K562 (cell line): ENCODE measurements around the gene MEF2D. TPM values are rescaled to one million over a fixed set of nuclear protein-coding genes. Genes with fewer than 3 reads are reported as not detected.

Experiments used
- ATAC-seq: fragments of 200-7000 bp; cut with Tn5 transposase; 3 replicates; pipeline ENCODE4 v1.9.1; 2020; ENCODE audit warnings: moderate library complexity
- BruUV-seq: library from RNA; stranded (reverse); fragments of 400-500 nt; replicated peaks from 2 replicates; lab custom pipeline; 2021; lab: Mats Ljungman, UMichigan
- CTCF ChIA-PET: fragments of 300-600 bp; formaldehyde crosslinking; extraction: SDS; loops from one replicate; lab custom pipeline; 2021; ENCODE audit warnings: low intra/inter-chr PET ratio; lab: Yijun Ruan, JAX
- POLR2A ChIA-PET: fragments of 300-600, 350-650 bp; sonication (Branson Sonifier 250); formaldehyde crosslinking; extraction: SDS; loops from one replicate; lab custom pipeline; 2021; ENCODE audit warnings: antibody characterized with exemption, inconsistent platforms; lab: Yijun Ruan, JAX
- DNase-seq, 4 experiments: peaks; one replicate each; pipeline versions ENCODE4 v3.0.0 to v3.0.0-alpha.2; 2011 to 2018; ENCODE audit warnings: low spot score in 3 of 4, mixed read lengths in 3 of 4; ENCODE audit errors: extremely low read depth in 1 of 4
- FAIRE-seq: peaks from 2 replicates; lab custom pipeline; 2011; peaks lifted over from hg19 to GRCh38; lab: Jason Lieb, UNC
- H2AFZ ChIP-seq: 2 replicates; pipeline ENCODE4 v1.6.0; 2011; ENCODE audit warnings: low read depth, low read length, control low read depth, inconsistent platforms
- H3K27ac ChIP-seq: fragments of 200-600 bp; 3 replicates; pipeline ENCODE4 v1.8.0; 2011; ENCODE audit warnings: low read depth, mild to moderate bottlenecking, control low read depth, inconsistent platforms, low read length, moderate library complexity, mixed read lengths; ENCODE audit errors: extremely low read depth
- H3K27me3 ChIP-seq, 2 experiments: fragments of 300-600 bp in 1 of 2; 2 replicates in 1 of 2; 3 replicates in 1 of 2; pipeline versions ENCODE4 v1.6.0 to v1.8.0; 2011; ENCODE audit warnings: inconsistent platforms in 2 of 2, low read length in 2 of 2, mild to moderate bottlenecking in 1 of 2, mixed read lengths in 1 of 2, moderate library complexity in 1 of 2; ENCODE audit not compliant: control insufficient read depth in 2 of 2, insufficient read depth in 2 of 2
- H3K36me3 ChIP-seq: fragments of 300-600 bp; 3 replicates; pipeline ENCODE4 v1.8.0; 2011; ENCODE audit warnings: mild to moderate bottlenecking, low read length, inconsistent platforms; ENCODE audit not compliant: control insufficient read depth, insufficient read depth
- H3K4me1 ChIP-seq, 2 experiments: fragments of 200-600 bp in 1 of 2; replicated peaks in 1 of 2; 2 replicates in 1 of 2; 3 replicates in 1 of 2; pipeline versions ENCODE4 v1.5.1 to v1.8.0; 2011; ENCODE audit warnings: inconsistent platforms in 2 of 2, low read length in 2 of 2, mild to moderate bottlenecking in 1 of 2, mixed read lengths in 1 of 2, moderate library complexity in 1 of 2; ENCODE audit not compliant: control insufficient read depth in 2 of 2, insufficient read depth in 2 of 2
- H3K4me2 ChIP-seq: 2 replicates; pipeline ENCODE4 v1.6.1; 2011; ENCODE audit warnings: low read length, control low read depth, inconsistent platforms, mixed read lengths; ENCODE audit not compliant: insufficient read depth
- H3K4me3 ChIP-seq: fragments of 200-600 bp; sonication (generic), shearing (Covaris generic); 2 replicates; pipeline ENCODE4 v1.5.1; 2016; ENCODE audit warnings: control low read depth, inconsistent platforms
- H3K79me2 ChIP-seq: fragments of 200-600 bp; 3 replicates; pipeline ENCODE4 v1.8.0; 2011; ENCODE audit warnings: low read length, inconsistent platforms; ENCODE audit not compliant: control insufficient read depth, insufficient read depth
- H3K9ac ChIP-seq, 2 experiments: 2 replicates each; pipeline versions ENCODE4 v1.6.0 to v1.6.1; 2011; ENCODE audit warnings: low read depth in 2 of 2, low read length in 2 of 2, control low read depth in 1 of 2, inconsistent platforms in 1 of 2, mild to moderate bottlenecking in 1 of 2, mixed read lengths in 1 of 2; ENCODE audit not compliant: insufficient read depth in 1 of 2
- H3K9me1 ChIP-seq: one replicate; pipeline ENCODE4 v1.6.0; 2011; ENCODE audit warnings: inconsistent platforms, mild to moderate bottlenecking, low read length, moderate library complexity; ENCODE audit not compliant: control insufficient read depth, insufficient read depth
- H3K9me3 ChIP-seq: replicated peaks from 2 replicates; pipeline ENCODE4 v1.5.1; 2011; ENCODE audit warnings: low read depth, low read length, inconsistent platforms; ENCODE audit not compliant: control insufficient read depth, insufficient read depth
- H4K20me1 ChIP-seq: replicated peaks from 2 replicates; pipeline ENCODE4 v1.6.1; 2011; ENCODE audit warnings: low read length, inconsistent platforms, mixed read lengths; ENCODE audit not compliant: control insufficient read depth, insufficient read depth
- BACH1 ChIP-seq: fragments of 200-800 bp; sonication (Bioruptor generic); IDR thresholded peaks from 2 replicates; pipeline ENCODE4 v1.6.1; 2016; ENCODE audit warnings: missing genetic modification characterization, missing compliant biosample characterization
- CBX1 ChIP-seq: sonication (generic); IDR thresholded peaks from 2 replicates; pipeline ENCODE4 v1.6.1; 2016; ENCODE audit warnings: antibody characterized with exemption, low read depth, mild to moderate bottlenecking
- CREB3L1 ChIP-seq: fragments of 450-650 bp; IDR thresholded peaks from 2 replicates; pipeline ENCODE4 v1.6.1; 2014; ENCODE audit warnings: low read depth, mild to moderate bottlenecking, moderate library complexity, borderline replicate concordance
- DACH1 ChIP-seq: fragments of 450-650 bp; IDR thresholded peaks from 2 replicates; pipeline ENCODE4 v1.6.1; 2018; ENCODE audit not compliant: partially characterized antibody
- EGR1 ChIP-seq: fragments of 450-650 bp; conservative IDR thresholded peaks from 2 replicates; pipeline ENCODE4 v1.6.1; 2017; ENCODE audit warnings: mild to moderate bottlenecking
- EP300 ChIP-seq: IDR thresholded peaks from 2 replicates; pipeline ENCODE4 v1.6.1; 2012; ENCODE audit warnings: low read length, improper control_type of control experiment
- GTF2F1 ChIP-seq: IDR thresholded peaks from 2 replicates; pipeline ENCODE4 v1.6.1; 2011; ENCODE audit warnings: low read depth, low read length, improper control_type of control experiment
- HDGF ChIP-seq: fragments of 450-650 bp; IDR thresholded peaks from 2 replicates; pipeline ENCODE4 v1.6.1; 2016
- LEF1 ChIP-seq: fragments of 450-650 bp; IDR thresholded peaks from 2 replicates; pipeline ENCODE4 v1.6.1; 2016; ENCODE audit warnings: mild to moderate bottlenecking
- MAX ChIP-seq: sonication (generic); formaldehyde crosslinking; IDR thresholded peaks from 2 replicates; pipeline ENCODE4 v1.9.0; 2022; ENCODE audit warnings: mild to moderate bottlenecking, missing genetic modification reagents
- SRSF7 ChIP-seq: fragments of 200-400 bp; formaldehyde crosslinking; optimal IDR thresholded peaks from 2 replicates; pipeline ENCODE3; 2017; ENCODE audit warnings: mild to moderate bottlenecking, low read depth, low read length
- TBP ChIP-seq: optimal IDR thresholded peaks from 2 replicates; pipeline ENCODE3; 2011; ENCODE audit warnings: low read depth, low read length, improper control_type of control experiment
- YBX1 ChIP-seq: fragments of 450-650 bp; IDR thresholded peaks from 2 replicates; pipeline ENCODE4 v1.7.1; 2016; ENCODE audit warnings: mild to moderate bottlenecking
- ZBED1 ChIP-seq: IDR thresholded peaks from 2 replicates; pipeline ENCODE4 v1.6.1; 2014
- ZNF143 ChIP-seq: sonication (generic); formaldehyde crosslinking; IDR thresholded peaks from 2 replicates; pipeline ENCODE4 v1.9.0; 2022; ENCODE audit warnings: mild to moderate bottlenecking, missing genetic modification reagents
- ZNF589 ChIP-seq: fragments of 200-800 bp; sonication (Bioruptor generic); IDR thresholded peaks from 2 replicates; pipeline ENCODE4 v1.6.1; 2016; ENCODE audit warnings: low read depth, missing genetic modification characterization, missing compliant biosample characterization
- WGBS: fragments of 100-300 bp; shearing (Covaris generic); methylation state at CpG from one replicate; pipeline ENCODE4 v1.1.6; 2016; ENCODE audit warnings: low coverage, mixed read lengths; ENCODE audit not compliant: insufficient coverage; ENCODE audit errors: missing lambda C conversion rate; 5-methylcytosine and 5-hydroxymethylcytosine counted together
- in situ Hi-C: fragments of 300-500 bp; cut with MboI; formaldehyde crosslinking; loops from 4 replicates; pipeline ENCODE4 v1.15.0; 2018; ENCODE audit warnings: inconsistent platforms, mixed read lengths
- intact Hi-C: fragments of 100-400 bp; cut with micrococcal nuclease; formaldehyde crosslinking; loops from 2 replicates; pipeline ENCODE4 v1.14.2; 2022
- polyA plus RNA-seq, 8 experiments: library from polyadenylated mRNA; depleted of rRNA in 4 of 8; stranded (reverse) in 5 of 8; unstranded in 3 of 8; fragments of >200 nt; fragmentation: Nextera tagmentation in 2 of 8; fragmentation: Illumina TruSeq in 1 of 8; extraction: Ambion mirVana in 2 of 8; extraction: Trizol in 1 of 8; gene quantifications; 2 replicates each; pipeline versions ENCODE4 v1.2.1 to v1.2.3, GENCODE V29; 2011 to 2014; ENCODE audit warnings: inconsistent platforms in 1 of 8, missing spikeins in 1 of 8
- total RNA-seq, 7 experiments: library from RNA; depleted of rRNA in 6 of 7; stranded (reverse); fragments of >200 nt in 6 of 7; fragmentation: Illumina TruSeq in 2 of 7; extraction: Trizol in 2 of 7; gene quantifications; 2 replicates each; pipeline versions ENCODE4 v1.2.1 to v1.2.3, GENCODE V29; 2011 to 2021; ENCODE audit warnings: low replicate concordance in 1 of 7
- TF ChIP-seq, protein P1 (sequence below): sonication (generic); formaldehyde crosslinking; IDR thresholded peaks from 2 replicates; pipeline ENCODE4 v1.8.0; 2023; ENCODE audit warnings: missing genetic modification reagents, mild to moderate bottlenecking, borderline replicate concordance

Gene MEF2D
- total and polyA plus RNA-seq, 9 of the 15 experiments (the other 6 are each of a cell fraction or from before 2014, with no cell fraction given): 0.10 to 19.5 (median 2.6) TPM

DNA sequence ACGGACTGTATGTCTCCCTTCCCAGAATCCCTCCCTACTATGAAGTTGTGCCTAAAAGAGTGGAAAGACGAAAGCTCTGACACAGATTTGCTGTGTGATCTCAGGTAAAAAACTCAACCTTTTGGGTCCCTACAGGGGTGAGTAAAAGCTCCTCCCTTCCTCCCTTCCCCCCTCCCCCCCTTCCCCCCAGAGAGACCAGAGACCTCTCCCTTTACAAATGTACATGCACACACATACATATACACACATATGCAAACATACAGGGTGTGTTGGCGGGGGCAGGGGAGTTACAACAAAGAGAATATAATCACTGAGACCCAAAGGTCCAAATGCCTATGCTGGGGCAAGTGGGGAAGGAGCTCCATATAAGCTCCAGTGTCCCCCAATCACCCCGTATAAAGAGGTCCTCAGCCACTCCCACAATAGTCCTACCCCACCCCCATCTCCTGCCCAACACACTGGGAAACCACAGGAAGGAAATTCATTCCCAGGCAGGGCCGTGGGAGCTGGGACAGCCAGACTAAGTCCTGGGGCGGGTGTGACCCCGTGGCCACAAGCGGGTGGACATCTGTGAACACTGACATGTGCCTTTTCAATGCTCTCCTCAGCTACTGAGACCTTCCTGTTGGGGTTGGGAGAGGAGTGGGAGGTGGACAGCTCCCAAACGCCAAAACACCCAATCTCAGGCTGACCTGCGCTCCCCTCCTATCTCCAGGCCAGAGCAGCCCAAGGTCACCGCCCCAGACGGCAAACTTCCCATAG is 2.0 kb downstream of the MEF2D start:
- H3K27me3 ChIP-seq: no peaks in the 10 kb centered on the region; a peak in 1 of 5 replicates
- intact Hi-C loops (no loop called here), in situ Hi-C loops (no loop called here)
- peaks cover 10% of the 10 kb centered on the region; the same call in 2 of the 3 replicates for H3K36me3 ChIP-seq
- peaks cover 12% of the 10 kb centered on the region for H3K9me1 ChIP-seq
- POLR2A ChIA-PET: interaction anchor here (0.6 to 6.6 kb wide), 11 partner anchors 9 to 237 kb away, joined by 3 to 62 read pairs (median 3); no protein-coding TSS in a partner anchor
- DNase-seq (peak in 2 of 4 experiments; percentile 41 to 62), FAIRE-seq (peak; percentile 78), ATAC-seq (peak; percentile 1; the same call in 2 of the 3 replicates)
- H3K9ac ChIP-seq: peak overlapping the region; percentile 52 to 96
- no peaks in the 10 kb centered on the region for H3K9me3 ChIP-seq
- peak overlapping the region; percentile 39; the same call in 2 of the 3 replicates for H3K27ac ChIP-seq
- 16% methylated on average over 12 of the region's 12 CpGs for WGBS
- H2AFZ ChIP-seq: no peak overlapping the region
- peaks cover 69% of the 10 kb centered on the region for H3K79me2 ChIP-seq
- H4K20me1 ChIP-seq: peaks cover 38% of the 10 kb centered on the region
- BruUV-seq: no TSS peak
- peak overlapping the region; percentile 74 for H3K4me2 ChIP-seq
- peaks cover 74 to 76% of the 10 kb centered on the region in 2 experiments for H3K4me1 ChIP-seq
- H3K4me3 ChIP-seq: peak overlapping the region; percentile 71
- CTCF ChIA-PET: no interaction called here
- no peak for TF ChIP-seq BACH1
- TF ChIP-seq TBP: no peak
- no peak for TF ChIP-seq YBX1
- no peak for TF ChIP-seq HDGF
- no peak for TF ChIP-seq EP300
- TF ChIP-seq GTF2F1: no peak
- TF ChIP-seq, protein P1, sequence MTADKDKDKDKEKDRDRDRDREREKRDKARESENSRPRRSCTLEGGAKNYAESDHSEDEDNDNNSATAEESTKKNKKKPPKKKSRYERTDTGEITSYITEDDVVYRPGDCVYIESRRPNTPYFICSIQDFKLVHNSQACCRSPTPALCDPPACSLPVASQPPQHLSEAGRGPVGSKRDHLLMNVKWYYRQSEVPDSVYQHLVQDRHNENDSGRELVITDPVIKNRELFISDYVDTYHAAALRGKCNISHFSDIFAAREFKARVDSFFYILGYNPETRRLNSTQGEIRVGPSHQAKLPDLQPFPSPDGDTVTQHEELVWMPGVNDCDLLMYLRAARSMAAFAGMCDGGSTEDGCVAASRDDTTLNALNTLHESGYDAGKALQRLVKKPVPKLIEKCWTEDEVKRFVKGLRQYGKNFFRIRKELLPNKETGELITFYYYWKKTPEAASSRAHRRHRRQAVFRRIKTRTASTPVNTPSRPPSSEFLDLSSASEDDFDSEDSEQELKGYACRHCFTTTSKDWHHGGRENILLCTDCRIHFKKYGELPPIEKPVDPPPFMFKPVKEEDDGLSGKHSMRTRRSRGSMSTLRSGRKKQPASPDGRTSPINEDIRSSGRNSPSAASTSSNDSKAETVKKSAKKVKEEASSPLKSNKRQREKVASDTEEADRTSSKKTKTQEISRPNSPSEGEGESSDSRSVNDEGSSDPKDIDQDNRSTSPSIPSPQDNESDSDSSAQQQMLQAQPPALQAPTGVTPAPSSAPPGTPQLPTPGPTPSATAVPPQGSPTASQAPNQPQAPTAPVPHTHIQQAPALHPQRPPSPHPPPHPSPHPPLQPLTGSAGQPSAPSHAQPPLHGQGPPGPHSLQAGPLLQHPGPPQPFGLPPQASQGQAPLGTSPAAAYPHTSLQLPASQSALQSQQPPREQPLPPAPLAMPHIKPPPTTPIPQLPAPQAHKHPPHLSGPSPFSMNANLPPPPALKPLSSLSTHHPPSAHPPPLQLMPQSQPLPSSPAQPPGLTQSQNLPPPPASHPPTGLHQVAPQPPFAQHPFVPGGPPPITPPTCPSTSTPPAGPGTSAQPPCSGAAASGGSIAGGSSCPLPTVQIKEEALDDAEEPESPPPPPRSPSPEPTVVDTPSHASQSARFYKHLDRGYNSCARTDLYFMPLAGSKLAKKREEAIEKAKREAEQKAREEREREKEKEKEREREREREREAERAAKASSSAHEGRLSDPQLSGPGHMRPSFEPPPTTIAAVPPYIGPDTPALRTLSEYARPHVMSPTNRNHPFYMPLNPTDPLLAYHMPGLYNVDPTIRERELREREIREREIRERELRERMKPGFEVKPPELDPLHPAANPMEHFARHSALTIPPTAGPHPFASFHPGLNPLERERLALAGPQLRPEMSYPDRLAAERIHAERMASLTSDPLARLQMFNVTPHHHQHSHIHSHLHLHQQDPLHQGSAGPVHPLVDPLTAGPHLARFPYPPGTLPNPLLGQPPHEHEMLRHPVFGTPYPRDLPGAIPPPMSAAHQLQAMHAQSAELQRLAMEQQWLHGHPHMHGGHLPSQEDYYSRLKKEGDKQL (CRISPR knock-in tag): no peak
- TF ChIP-seq SRSF7: no peak
- no peak for TF ChIP-seq ZBED1
- no peak for TF ChIP-seq DACH1
- no peak for TF ChIP-seq ZNF589 (CRISPR knock-in tag)
- no peak for TF ChIP-seq CREB3L1
- no peak for TF ChIP-seq CBX1
- TF ChIP-seq MAX (CRISPR knock-in tag): no peak
- TF ChIP-seq EGR1: 0 out of 2 replicates have a peak, but pooled peaks have one; percentile 24
- TF ChIP-seq LEF1: no peak
- no peak for TF ChIP-seq ZNF143 (CRISPR knock-in tag)
